HEK293T (cell line): ENCODE data around the gene PGA4.

Experiments
- ARNT ChIP-seq: fragments of 450-650 bp; IDR thresholded peaks from 2 replicates; pipeline ENCODE4 v1.6.1; 2017; ENCODE audit warnings: mild to moderate bottlenecking
- BHLHE40 ChIP-seq: fragments of 450-650 bp; IDR thresholded peaks from 2 replicates; pipeline ENCODE4 v1.6.1; 2016; ENCODE audit warnings: mild to moderate bottlenecking, moderate library complexity, borderline replicate concordance
- ELF4 ChIP-seq: fragments of 450-650 bp; IDR thresholded peaks from 2 replicates; pipeline ENCODE4 v1.6.1; 2017; ENCODE audit warnings: antibody characterized with exemption
- FOXK2 ChIP-seq: fragments of 450-650 bp; IDR thresholded peaks from 2 replicates; pipeline ENCODE4 v1.6.1; 2016; ENCODE audit warnings: mild to moderate bottlenecking
- NFRKB ChIP-seq: fragments of 450-650 bp; IDR thresholded peaks from 2 replicates; pipeline ENCODE4 v1.6.1; 2016; ENCODE audit warnings: mild to moderate bottlenecking, moderate library complexity
- SP1 ChIP-seq: fragments of 450-650 bp; IDR thresholded peaks from 2 replicates; pipeline ENCODE4 v1.6.1; 2017
- SUZ12 ChIP-seq: fragments of 450-650 bp; IDR thresholded peaks from 2 replicates; pipeline ENCODE4 v1.6.1; 2016; ENCODE audit warnings: mild to moderate bottlenecking
- TARDBP ChIP-seq: fragments of 450-650 bp; IDR thresholded peaks from 2 replicates; pipeline ENCODE4 v1.6.1; 2016

DNA sequence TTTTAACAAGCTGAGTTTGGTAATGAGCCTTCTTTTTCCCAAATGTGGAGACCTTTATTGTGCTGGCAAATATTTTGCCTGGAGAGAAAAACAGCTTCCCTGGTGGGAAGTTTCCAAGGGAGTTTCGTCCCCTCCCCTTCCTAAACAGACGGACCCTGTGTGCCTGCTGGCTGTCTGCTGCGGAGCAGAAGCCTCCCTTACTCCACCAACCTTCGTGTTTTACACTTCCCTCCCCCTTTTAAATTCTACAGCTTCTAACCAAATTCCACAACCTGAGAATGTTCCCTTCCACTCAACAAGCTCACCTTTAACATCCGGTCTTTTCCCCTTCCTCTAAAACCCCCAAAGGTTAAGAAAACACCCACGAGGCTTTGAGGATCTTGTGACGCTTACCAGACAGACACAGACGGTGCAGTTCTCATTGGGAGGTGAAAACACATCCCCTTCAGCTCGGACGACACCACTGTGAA is 55.9 kb downstream of the PGA4 start:
- TF ChIP-seq BHLHE40 (no peak), ELF4 (no peak), SP1 (no peak), SUZ12 (no peak), FOXK2 (no peak), ARNT (no peak), NFRKB (no peak), TARDBP (no peak)
